Stimulated activated CD4-positive, alpha-beta T cell treated with anti-CD3 and anti-CD28 coated beads, Interleukin-1b, Interleukin-23, amount 100 ng/mL, for 48 hours (primary cell): ENCODE results near the gene CACNB1.
A peak's percentile ranks its signal among the peaks of the same experiment; 100 is the strongest.
"Not testable (repeated sequence)": the region's sequence is repeated elsewhere in the genome, so short reads cannot be mapped to it uniquely, and the experiment has no call there.

ENCODE experiments used
- DNase-seq: peaks from one replicate; pipeline ENCODE4 v3.0.0-alpha.2; 2020

Gene CACNB1

DNA sequence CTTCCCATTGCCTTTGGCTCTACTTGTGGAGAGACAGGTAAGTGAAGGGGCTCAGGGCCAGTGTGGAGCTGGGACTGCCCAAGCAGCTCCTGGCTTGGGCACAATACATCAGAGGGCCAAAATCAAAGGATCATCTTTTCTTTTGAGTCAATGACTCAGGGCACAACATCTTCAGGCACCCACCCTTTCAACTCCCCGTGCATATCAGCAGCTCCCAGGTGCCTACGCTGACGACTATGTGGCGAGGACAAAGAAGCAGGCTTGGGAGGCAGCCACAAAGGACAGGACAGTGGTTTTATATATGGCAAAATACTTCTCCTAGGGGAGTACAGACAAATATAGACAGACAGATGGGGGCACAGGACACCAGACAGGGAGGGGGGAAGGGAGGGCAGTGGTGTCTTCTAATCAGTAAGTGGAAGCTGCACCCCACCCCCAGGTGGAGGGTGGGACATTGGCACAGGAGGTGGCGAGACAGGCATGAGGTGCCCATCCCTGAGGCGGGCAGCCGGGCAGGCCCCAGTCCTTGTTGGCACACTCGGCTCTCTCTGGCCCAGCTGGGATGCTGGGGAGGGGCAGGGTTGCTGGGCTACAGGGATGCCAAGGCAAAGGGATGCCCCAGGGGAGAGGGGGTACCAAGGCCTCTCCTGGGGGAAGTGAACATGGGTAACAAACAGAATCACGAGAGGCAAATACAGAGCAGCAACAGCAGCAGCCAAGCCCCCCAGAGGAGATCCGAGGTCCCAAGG lies 23.8 kb downstream of the CACNB1 start:
- DNase-seq, result no peak

DNA sequence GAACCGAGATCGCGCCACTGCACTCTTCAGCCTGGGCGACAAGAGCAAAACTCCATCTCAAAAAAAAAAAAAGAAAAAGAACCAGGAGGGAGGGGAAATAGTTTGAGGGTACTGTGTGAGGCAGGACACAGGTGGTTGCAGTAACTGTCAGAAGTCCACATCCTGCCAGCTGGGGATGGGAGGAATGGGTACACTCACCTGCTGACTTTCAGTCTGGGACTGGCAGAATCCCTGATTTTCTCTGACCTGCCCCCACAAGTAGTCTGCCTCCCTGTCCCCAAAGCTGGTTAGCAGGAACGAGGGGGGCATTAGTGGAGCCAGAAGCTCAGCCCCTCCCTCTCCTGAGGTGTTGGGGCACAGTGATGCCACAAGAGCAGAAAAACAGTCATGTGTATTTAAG lies 24.4 kb downstream of the CACNB1 start:
- DNase-seq, result no peak

DNA sequence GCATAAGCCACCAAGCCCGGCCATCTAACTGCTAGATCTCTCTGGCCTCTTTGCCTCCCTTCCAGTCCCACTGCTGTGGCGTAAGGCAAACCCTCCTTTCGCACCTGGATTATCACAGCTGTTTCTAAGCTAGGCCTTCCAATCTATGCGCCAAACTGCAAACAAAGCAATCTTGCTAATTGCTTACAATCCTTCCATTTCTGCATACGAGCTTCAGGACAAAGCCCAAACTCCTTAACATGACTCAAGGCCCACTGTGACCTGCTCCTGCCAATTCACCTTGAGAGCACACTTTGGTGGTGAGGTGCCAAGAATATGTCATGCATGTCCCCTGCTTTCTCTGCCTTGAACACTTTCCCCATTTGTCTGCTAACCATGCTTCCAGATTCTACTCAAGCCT lies 25.5 kb downstream of the CACNB1 start:
- no peak for DNase-seq

DNA sequence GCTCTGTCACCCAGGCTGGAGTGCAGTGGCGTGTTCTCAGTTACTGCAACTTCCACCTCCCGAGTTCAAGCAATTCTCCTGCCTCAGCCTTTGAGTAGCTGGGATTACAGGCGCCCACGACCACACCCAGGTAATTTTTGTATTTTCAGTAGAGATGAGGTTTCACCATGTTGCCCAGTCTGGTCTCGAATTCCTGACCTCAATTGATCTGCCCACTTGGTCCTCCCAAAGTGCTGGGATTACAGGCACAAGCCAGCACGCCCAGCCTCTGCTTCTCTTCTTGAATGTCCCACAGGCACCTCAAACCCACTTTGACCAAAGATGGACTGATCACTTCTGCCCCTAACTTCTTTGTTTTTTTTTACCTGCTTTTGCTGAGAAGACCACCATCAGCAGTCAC lies 26.9 kb downstream of the CACNB1 start:
- no peak for DNase-seq

DNA sequence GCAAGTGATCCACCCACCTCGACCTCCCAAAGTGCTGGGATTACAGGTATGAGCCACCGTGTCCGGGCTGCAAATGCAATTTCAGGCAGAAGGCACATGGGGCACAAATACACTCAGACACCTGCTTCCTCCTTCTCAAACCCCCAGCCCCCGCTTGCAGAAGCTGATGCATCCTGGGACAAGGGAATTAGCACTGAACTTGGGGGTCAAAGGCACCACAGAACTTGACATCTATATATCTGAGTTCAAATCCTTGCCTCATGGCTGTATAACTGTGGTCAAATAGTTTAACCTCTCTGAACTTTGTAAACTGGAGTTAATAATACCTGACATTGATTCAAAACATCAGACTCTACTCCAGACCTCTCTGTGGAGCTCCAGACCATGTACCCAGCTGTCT lies 27.4 kb downstream of the CACNB1 start:
- no peak for DNase-seq

DNA sequence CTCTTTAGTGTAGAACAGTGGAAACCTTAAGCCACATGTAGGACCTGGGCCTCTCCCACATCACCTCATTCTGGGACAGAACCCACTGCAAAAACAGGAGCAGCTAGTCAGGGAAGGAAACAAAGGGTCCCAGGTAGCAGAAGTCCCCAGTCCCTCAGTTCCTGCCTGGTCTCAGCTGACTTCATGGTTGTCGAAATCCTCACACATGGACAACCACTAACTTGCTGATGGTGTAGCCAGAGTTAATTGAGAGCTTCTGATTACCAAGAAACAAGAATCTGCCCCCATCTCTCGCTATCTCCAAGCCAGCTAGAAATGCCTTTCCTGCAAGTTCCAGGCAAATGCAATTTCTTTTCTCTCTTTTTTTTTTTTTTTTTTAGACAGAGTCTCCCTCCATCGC lies 28.0 kb downstream of the CACNB1 start:
- DNase-seq, result no peak

DNA sequence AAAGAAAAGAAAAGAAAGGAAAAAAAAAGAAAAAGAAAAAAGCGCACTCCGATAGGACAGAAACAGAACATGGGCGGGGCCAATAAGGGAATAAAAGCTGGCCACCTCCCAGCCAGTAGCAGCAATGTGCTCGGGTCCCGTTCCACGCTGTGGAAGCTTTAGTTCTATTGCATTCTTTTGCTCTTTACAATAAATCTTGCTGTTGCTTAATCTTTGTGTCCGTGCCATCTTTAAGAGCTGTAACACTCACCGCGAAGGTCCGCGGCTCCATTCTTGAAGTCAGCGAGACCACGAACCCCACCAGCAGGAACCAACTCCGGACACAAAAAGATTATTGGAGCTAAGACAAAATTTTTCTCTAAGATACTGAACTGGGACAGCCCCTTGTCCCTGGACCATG lies 28.4 kb downstream of the CACNB1 start:
- no peak for DNase-seq

DNA sequence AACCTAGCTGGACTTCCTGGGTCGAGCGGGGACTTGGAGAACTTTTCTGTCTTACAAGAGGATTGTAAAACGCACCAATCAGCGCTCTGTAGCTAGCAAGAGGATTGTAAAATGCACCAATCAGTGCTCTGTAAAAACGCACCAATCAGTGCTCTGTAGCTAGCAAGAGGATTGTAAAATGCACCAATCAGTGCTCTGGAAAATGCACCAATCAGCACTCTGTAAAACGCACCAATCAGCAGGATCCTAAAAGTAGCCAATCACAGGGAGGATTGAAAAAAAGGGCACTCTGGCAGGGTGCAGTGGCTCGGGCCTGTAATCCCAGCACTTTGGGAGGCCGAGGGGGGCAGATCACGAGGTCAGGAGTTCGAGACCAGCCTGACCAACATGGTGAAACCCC lies 29.0 kb downstream of the CACNB1 start:
- DNase-seq, result not testable (repeated sequence)

DNA sequence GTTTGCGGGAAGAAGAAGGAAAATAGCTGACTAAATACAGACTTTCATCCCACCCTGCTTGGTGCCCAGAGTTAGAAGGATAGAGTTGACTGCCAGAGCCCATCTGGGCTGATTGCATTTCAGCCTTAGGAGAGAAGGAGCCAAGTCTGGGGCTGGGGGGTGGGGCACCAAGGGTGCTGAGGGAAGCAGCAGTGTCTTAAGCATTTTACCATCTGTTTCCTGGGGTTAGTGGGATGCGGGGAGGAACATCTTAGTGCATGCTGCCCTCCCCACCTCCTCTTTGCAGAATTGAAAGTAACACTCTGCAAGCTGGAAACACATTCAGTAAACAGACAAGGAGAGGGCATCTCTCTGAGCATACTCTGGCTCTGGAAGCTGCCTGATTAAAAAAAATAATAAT lies 30.0 kb downstream of the CACNB1 start:
- DNase-seq, result no peak

DNA sequence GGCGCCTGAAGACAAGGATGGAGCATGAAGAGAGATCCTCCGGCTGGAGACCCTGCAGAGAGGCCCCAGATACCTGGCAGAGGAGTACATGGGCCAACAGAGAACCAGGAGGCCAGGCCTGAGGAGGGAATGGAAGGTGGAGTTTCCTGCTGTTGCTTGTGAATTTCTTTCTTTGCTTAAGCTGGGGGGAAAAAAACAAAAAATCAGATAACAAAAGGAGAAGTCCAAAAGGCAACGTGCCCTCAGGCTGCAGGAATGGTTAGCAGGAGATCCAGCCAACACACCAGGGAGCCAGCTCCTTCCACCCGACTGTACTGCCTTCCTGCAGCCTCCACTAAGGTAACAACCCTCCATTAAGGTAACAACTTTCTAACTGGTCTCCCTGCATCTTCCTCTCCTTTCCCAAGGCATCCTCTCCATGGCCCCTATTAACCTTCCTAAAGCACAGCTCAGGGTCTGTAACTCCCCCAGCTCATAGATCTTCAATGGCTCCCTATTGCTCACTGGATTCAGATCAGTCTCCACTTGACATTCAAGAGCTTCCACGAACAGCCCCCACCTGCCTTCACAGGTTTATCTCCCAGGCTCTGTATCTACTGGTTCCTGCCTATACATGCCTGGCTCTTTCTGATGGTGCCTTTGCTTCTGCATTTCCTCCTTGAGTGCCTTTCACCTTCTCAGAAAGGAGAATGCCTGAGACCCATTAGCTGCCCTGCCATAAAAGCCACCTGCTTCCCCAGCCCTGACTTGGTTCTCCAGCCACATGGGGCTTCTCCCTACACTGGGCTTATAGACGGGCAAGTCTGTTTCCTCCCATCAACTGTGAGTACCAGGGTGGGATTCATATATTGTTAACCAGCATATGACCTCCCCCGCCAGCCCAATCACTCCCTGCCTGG lies 30.8 kb downstream of the CACNB1 start:
- no peak for DNase-seq

DNA sequence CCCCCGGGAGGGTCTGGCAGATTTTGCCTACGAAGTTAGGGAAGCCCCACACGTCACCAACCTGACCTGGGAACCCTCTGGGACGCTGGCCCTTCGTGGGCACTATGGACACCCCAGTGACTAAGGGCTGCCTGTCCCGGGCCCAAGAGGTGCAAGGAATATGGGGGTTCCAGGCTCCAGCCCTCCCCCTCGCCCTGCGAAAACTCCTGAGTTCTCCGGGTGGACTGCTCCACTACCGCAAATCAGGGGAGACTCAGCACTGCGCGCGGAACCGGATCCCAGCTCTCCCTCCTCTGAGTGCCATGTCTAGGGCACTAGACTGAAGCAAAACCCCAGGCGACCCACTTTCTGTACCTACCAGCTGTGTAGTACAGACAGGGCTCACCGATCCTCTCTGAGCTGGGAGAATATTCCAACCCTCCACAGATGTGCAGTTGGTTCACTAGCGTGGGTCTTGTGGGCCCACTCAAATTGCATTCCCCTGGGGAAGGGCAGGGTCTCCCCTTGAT lies 31.6 kb downstream of the CACNB1 start, which contains the start of gene ARL5C:
TSS of gene ARL5C (minus strand) at position 321 of the 509 bp plus-strand sequence. CDS start 401 bp downstream, outside the sequence.
- DNase-seq, result no peak

DNA sequence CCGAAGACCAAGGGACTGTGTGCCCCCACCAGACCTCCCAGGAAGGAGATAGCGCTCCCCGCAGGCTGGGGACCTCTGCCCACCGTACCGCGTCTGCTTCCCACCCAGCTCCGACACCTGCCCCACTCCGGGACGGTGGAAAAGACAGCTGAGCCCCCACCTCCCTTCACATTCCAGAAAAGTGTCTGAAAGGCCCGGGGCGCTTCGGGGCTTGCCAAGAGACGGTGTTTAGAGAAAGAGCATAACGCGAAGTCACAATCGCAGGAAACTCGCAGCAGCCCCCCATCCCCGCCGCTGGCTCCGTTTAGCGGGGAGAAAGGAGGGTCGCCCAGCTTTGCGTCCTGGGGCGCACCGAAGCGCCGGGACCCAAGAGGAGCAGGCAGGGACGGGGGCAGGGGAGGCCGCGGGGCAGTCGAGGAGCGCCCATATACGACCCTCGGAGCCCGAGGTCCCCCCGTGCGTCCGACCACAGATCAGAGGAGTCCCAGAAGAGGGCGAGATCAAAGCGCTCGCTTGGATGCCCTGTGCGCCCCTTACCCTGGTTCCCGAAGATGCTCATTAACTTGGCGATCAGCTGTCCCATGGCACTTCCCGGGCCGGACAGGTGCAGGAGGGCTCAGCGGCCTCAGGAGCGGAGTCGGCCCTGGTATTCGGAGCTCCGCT lies 32.2 kb downstream of the CACNB1 start:
- DNase-seq, result no peak

DNA sequence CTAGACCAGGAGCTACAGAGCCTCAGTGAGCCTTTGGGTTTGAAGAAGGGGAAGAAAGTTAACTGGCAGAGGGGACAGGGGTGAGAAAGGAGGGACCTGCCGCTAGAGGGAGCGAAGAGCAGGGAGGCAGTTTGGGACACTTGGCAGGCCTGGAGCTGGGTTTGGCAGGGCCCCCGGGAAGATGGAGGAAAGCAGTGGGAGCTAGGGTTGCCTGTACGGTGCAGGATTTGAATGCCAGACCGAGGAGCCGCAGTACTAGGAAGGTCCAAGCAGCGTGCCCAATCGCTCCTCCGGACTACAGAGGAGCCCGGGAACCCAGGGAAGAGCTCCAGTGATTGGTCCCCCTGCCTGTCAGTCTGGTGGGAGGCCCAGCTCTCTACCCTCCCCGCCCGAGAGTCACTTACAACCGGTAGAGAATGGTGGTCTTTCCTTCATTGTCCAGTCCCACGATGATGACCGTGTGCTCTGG lies 32.8 kb downstream of the CACNB1 start:
- peak; percentile 76 for DNase-seq

DNA sequence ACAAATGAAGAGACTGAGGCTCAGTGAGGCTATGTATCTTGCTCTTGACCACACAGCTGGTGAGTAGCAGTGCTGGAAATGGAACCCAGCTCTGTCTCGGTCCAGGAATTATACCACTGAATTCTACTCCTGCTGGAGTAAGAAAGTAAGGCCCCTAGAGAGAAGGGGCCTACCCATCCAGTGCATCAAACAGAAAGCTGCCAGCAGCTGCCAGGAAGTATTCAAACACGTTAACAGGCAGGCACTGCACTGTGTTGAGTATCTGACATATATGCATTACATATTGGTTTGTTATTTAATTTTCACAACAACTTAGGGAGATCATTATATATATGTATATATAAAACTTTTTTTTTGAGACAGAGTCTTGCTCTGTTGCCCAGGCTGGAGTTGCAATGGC lies 35.5 kb downstream of the CACNB1 start:
- no peak for DNase-seq

DNA sequence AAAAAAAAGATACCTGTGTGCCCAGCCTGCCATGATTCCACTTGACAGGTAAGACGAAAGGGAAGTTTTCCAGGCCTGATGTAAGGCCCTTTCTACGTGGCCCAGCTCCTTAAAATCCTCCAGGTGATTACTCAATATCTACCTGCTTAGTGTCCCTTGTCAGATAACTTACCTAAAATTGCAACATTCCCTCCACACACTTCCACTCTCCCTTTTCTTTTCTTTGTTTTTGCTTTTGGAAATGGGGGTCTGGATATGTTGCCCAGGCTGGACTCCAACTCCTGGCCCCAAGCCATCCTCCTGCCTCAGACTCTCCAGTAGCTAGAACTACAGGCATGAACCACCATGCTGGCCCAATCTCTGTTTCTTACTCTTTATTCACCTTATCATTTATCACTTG lies 38.8 kb downstream of the CACNB1 start:
- no peak for DNase-seq

DNA sequence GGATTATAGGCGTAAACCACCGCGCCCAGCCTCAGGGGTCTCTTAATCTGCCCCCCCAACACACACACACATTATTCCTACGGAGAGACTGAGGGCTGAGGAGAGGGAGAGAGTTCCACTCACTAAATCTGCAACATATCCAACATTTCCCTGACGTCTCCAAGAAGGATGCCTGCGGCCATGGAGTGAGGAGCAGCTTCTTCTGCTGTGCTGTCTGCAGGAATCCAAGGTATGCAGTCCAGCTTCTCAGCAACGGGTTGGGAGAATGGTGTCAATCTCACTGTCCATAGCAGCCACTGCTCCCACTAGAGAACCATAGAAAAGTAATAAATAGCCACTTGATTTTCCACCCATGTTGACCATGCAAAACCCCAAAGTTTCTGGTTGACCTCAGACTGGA lies 41.0 kb downstream of the CACNB1 start:
- DNase-seq, result no peak

DNA sequence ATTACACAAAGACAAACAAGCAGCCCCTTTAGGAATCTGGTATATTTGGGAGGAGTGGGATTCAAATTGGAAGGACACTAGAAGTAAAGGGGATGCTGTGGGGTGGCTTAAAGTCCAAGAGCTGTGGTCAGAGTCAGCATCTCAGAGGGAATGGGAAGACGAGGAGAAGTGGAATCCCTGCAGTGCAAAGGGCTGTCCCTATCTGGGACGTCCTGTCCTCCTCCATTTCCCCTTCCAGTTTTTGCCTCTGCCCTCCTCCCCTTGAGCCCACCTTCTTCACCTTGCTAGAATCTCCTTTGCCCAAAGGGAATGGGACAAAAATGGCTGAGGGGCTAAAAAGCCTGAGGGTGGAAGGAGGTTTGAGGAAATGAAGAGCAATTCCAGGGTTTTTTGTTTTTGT lies 41.8 kb downstream of the CACNB1 start:
- DNase-seq, result no peak

DNA sequence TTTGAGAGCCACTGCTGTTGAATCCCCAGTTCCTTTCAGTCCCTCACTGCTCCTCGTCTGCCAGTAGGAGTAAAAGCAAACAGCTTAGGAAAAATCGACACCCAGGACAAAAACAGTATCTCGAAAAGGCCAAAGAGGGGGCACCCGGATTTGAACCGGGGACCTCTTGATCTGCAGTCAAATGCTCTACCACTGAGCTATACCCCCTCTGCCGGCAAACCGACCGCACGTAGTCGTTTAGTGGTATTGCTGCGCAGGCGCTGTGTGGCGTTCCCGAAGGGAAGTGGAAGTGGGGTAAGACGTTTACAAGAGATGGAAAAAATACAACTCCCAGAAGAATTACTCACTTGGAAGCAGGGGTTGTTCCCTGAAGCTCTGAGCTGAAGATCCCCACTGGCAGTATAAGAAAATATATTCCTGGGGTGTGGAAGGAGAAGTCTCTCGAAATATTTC lies 43.8 kb downstream of the CACNB1 start:
- peak; percentile 91 for DNase-seq

DNA sequence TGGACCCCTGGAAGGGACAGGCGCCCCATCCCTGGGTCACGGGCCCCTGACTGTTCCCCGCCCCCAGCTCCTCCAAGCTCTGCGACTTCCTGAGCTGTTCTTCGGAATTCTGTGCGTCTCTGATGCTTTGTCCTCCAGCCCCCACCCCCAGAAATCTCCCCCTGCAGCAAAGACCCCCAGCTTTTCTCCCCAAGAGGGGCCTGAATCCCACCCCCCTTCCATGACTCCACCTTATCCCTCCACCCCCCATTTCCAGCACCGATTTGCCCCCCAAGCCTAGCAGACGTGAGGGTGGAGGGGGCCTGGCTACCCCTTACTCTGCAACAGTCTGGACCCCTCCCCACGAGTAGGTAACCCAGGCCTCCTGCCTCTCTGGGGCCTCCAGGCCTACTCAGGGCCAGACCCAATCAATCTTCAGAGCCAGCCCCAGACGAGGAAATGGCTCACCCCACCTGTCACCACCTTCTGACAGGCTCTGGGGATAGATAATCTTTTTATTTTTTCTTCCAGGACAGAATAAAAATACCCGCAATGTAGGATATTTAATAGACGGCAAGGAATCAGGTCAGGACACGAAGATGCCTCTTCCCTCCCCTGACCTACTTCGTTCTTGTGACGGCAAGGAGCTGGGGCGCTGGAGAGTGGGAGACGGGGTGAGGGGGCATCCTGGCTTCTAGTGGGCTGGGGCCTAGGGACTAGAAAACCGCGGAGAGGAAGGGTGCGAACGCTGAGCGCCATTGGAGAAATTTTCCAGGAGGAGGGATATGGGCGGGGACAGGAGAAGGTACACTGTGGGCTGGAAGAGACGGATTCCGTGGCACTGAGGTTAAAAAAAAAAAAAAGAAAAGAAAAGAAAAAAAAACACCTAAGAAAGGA lies 45.3 kb downstream of the CACNB1 start:
- DNase-seq, result peak; percentile 23

DNA sequence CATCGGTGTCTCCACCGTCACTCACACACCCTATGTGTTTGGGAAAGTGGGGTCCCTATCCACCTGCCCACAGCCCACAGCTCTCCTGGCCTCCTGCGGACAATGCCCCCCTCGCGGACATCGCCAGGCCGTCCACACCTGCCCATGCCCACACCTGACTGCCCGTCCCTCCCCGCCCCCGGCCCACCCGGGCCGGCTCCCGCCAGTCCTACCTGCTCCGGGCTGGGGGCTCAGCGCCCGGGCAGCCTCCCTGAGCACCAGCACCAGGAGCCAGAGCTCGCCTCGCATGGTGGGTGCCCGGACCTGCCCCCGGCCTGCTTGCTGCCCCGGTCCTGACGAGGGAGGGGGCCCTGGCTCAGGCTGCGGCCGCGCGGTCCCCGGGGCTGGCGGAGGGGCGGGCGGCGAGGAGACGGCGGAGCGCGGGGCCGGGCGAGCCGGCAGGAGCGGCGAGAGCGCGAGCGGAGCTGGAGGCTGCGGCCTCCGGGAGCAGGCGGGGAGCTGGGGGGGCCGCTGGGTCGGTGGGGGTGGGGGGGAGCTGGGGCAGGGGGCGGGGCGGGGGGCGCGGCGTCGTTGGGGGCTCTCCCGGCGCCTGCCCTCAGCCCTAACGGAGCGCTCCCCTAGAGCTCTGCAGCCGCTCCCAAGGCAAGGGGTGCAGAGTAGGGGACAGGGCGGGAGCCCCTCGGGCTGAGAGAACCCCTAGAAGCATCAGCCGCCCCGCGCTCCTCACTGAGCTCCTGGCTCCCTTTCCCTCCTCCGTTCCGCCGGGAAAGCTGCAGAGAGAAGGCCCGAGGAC lies 46.1 kb downstream of the CACNB1 start, which contains the start of gene PLXDC1:
TSS of gene PLXDC1 (minus strand) at position 488 of the 793 bp plus-strand sequence. CDS start at position 288, 200 bp downstream.
- DNase-seq, result no peak

DNA sequence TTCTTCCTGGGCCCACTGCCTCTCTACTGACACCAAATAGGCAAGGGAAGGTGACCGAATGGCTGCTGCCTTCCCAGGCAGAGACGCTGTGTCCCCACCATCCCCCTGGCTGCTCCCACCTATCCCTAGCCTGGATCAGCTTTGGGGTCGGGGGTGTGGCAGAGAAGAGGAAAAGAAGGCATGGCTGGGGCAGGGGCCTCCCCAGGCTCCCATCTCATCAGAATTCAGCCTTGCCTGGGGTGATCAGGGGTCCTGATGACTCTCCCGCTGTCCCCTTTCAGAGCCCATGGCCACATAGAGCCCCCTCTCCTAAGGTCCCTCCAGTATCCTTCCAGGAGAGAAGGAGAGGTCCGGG lies 46.7 kb downstream of the CACNB1 start:
- DNase-seq, result no peak
